DND-41 (cell line): ENCODE data around the gene TAP2.

Experiments used
- EZH2 ChIP-seq: IDR thresholded peaks from 3 replicates; pipeline ENCODE4 v1.6.1; 2012; ENCODE audit warnings: borderline replicate concordance, low read depth, mild to moderate bottlenecking, moderate library complexity, low read length, inconsistent platforms; ENCODE audit not compliant: severe bottlenecking
- TF ChIP-seq, protein P1 (sequence below): IDR thresholded peaks from 2 replicates; pipeline ENCODE4 v1.5.1; 2012; ENCODE audit warnings: borderline replicate concordance, low read length, moderate library complexity, mild to moderate bottlenecking; ENCODE audit not compliant: poor library complexity, severe bottlenecking; ENCODE audit errors: extremely low read depth

DNA sequence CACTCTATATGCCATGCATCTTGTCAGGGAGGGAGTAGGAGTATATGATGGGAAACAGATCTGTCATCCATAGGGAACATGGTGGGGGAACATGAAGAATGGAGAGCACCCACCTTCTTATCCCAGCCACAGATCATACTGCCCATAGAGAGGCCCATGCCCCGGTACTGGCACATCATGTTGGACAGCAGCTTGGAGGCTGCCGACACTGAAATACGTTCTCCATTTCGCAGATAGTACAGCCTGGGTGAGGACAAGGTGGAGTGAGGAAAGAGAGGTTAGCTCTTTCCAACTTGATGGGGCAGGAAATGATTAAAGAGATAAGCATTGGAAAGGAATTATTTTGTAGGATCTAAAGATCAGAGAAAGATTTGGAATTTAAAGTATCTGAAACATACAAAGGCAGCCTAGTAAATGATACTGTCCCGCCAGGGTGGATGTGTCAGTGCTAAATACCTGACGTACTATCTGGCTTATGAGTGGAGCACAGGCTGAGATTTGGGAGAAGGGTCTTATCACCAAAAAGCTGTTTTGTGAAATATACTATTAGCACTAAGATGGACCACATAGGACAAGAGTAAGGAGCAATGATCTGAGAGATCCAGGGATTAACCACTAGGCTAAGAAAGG is 3.6 kb upstream of the TAP2 start:
- TF ChIP-seq EZH2, result no peak
- TF ChIP-seq, protein P1, sequence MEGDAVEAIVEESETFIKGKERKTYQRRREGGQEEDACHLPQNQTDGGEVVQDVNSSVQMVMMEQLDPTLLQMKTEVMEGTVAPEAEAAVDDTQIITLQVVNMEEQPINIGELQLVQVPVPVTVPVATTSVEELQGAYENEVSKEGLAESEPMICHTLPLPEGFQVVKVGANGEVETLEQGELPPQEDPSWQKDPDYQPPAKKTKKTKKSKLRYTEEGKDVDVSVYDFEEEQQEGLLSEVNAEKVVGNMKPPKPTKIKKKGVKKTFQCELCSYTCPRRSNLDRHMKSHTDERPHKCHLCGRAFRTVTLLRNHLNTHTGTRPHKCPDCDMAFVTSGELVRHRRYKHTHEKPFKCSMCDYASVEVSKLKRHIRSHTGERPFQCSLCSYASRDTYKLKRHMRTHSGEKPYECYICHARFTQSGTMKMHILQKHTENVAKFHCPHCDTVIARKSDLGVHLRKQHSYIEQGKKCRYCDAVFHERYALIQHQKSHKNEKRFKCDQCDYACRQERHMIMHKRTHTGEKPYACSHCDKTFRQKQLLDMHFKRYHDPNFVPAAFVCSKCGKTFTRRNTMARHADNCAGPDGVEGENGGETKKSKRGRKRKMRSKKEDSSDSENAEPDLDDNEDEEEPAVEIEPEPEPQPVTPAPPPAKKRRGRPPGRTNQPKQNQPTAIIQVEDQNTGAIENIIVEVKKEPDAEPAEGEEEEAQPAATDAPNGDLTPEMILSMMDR, result no peak
